Measurements from ENCODE around the gene CORO7. TPM values are rescaled to one million over a fixed set of nuclear protein-coding genes. Genes with fewer than 3 reads are reported as not detected.

The CORO7 gene
- total RNA-seq, 1 experiment from 2014 or later: 14.3 TPM

DNA sequence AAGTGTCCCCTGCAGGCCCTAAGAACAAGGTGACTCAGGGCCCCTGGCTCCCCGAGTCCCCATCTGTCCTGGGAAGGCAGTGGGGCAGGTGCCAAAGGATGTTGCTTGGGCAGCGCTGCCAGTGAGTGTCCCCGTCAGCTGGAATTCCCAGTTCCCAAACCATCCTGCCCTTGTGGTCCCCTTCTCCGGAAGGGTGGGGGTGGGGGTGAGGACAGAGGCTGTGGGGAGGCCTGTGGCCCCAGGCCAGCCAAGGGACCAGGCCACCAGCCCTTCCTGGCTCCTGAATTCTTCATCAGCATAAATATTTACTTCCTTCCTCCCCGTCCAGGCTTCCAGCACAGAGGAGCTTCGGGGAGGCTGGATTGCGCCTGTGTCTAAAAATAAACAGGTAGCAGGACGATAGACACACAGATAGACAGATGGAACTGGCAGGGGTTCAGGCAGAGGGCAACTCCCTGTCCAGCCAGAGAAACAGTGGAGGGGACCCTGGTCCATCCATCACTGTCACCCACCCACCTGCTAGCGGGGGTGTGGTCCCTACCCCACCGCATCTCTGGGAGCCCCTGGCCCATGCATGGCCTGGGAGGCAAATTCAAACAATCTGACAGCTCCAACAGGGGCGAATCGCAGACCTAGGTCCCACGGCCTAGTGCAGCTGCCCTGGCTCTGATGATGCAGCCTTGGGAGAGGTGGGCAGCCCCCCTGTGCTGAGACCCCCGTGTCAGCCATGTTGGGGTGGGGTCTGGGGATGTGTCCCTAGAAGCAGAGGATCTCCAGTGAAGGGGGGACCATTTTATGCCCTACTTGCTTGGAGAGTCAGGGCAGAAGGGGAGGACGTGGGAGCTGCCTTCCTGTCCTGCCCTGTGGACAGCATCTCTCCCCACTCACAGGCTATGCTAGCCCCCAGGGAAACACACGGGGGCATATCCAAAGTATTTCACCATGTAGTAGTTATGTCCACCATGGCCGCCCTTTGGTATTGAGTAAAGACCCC is 87.3 kb downstream of the CORO7 start:
- Histone ChIP-seq H3K4me1 (ENCODE audit: insufficient read depth, low read length) (no peaks in the 10 kb centered on the region), H3K4me3 (ENCODE audit: low read length) (no peak overlapping the region), H3K79me2 (ENCODE audit: low read length) (peaks cover 11% of the 10 kb centered on the region), H3K9ac (ENCODE audit: low read length) (no peak overlapping the region), H4K20me1 (ENCODE audit: low read length) (no peaks in the 10 kb centered on the region), H3K27me3 (ENCODE audit: low read length) (no peaks in the 10 kb centered on the region), H3K4me2 (ENCODE audit: low read length) (no peak overlapping the region), H3K36me3 (ENCODE audit: low read depth, low read length) (no peaks in the 10 kb centered on the region), H3F3A (ENCODE audit: low read length, unreplicated experiment) (no peaks in the 10 kb centered on the region), H3K9me3 (ENCODE audit: low read length) (no peaks in the 10 kb centered on the region), H2AFZ (ENCODE audit: low read length) (no peak overlapping the region), H3K9me2 (replicated peaks; ENCODE audit: low read length) (no peaks in the 10 kb centered on the region), H3K27ac (ENCODE audit: low read length) (no peak overlapping the region)
- DNase-seq (no peak), ATAC-seq (peak; percentile 15; the same call in 1 of the 2 replicates)
- BruUV-seq (replicated peaks): no TSS peak
- POLR2A ChIA-PET (ENCODE audit: unreplicated experiment): interaction anchor here (0.5 kb wide), 1 partner anchor 172 kb away, joined by 3 read pairs; no protein-coding TSS in a partner anchor
- intact Hi-C loops (cut with micrococcal nuclease): no loop called here
- TF ChIP-seq EZH2 (IDR thresholded peaks at IDR 0.05; ENCODE audit: low read length, unreplicated experiment): no peak
- no peak for TF ChIP-seq EZH2phosphoT487 (IDR thresholded peaks at IDR 0.05; ENCODE audit: borderline replicate concordance, low read length)
- TF ChIP-seq, protein P1, sequence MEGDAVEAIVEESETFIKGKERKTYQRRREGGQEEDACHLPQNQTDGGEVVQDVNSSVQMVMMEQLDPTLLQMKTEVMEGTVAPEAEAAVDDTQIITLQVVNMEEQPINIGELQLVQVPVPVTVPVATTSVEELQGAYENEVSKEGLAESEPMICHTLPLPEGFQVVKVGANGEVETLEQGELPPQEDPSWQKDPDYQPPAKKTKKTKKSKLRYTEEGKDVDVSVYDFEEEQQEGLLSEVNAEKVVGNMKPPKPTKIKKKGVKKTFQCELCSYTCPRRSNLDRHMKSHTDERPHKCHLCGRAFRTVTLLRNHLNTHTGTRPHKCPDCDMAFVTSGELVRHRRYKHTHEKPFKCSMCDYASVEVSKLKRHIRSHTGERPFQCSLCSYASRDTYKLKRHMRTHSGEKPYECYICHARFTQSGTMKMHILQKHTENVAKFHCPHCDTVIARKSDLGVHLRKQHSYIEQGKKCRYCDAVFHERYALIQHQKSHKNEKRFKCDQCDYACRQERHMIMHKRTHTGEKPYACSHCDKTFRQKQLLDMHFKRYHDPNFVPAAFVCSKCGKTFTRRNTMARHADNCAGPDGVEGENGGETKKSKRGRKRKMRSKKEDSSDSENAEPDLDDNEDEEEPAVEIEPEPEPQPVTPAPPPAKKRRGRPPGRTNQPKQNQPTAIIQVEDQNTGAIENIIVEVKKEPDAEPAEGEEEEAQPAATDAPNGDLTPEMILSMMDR (conservative IDR thresholded peaks at IDR 0.05; ENCODE audit: low read depth, low read length): no peak
- CTCF ChIA-PET: interaction anchor here (0.6 to 3.1 kb wide), 3 partner anchors 39 to 562 kb away, joined by 9 to 21 read pairs (median 10); no protein-coding TSS in a partner anchor

DNA sequence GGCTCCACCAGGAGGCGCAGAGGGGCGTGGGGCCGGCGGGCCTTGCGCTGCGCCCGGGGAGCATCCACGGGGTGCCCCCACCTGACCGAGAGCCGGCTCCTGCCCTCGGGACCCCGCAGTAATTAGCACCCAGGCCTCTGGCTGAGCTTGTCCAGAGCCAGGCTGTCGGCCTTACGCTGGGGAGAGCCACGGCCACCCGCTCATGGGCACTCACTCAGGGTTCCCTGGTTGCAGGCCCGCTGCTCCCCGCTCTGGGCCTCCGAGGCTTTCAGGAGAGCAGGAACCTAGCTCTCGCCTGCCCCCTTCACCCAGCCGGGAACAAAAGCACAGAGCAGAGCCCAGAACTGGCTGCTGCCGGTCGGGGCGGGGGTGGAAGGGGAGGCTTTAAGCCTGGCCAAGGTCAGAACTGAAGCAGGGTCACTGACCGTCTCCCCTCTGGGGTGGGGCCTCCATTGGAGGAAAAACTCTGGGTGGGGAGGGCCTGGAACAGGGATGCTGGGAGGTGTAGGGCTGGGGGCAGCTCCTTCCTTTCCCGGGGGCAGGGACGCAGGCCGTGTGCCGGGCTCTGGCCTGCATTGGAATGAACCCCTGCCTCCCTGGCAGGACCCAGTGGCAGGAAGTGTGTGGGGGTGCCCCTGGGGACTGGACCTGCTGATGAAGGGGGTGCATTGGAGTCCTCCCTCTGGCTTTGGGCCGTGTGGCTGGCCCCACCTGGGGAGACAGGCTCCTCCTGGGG is 88.2 kb downstream of the CORO7 start:
- Histone ChIP-seq H3K27ac (ENCODE audit: low read length) (no peak overlapping the region), H3F3A (ENCODE audit: low read length, unreplicated experiment) (no peaks in the 10 kb centered on the region), H4K20me1 (ENCODE audit: low read length) (no peaks in the 10 kb centered on the region), H3K4me3 (ENCODE audit: low read length) (no peak overlapping the region), H3K4me2 (ENCODE audit: low read length) (no peak overlapping the region), H3K79me2 (ENCODE audit: low read length) (peaks cover 19% of the 10 kb centered on the region), H3K36me3 (ENCODE audit: low read depth, low read length) (no peaks in the 10 kb centered on the region), H3K9me2 (replicated peaks; ENCODE audit: low read length) (no peaks in the 10 kb centered on the region), H3K4me1 (ENCODE audit: insufficient read depth, low read length) (no peaks in the 10 kb centered on the region), H3K9ac (ENCODE audit: low read length) (no peak overlapping the region), H3K27me3 (ENCODE audit: low read length) (no peaks in the 10 kb centered on the region), H3K9me3 (ENCODE audit: low read length) (no peaks in the 10 kb centered on the region), H2AFZ (ENCODE audit: low read length) (no peak overlapping the region)
- TF ChIP-seq EZH2 (IDR thresholded peaks at IDR 0.05; ENCODE audit: low read length, unreplicated experiment) (no peak), EZH2phosphoT487 (IDR thresholded peaks at IDR 0.05; ENCODE audit: borderline replicate concordance, low read length) (no peak)
- TF ChIP-seq, protein P1 (conservative IDR thresholded peaks at IDR 0.05; ENCODE audit: low read depth, low read length): no peak
- intact Hi-C loops (cut with micrococcal nuclease): no loop called here
- DNase-seq (no peak), ATAC-seq (peak; percentile 27; the same call in 1 of the 2 replicates)
- ChIA-PET CTCF (interaction anchor here (0.6 to 3.1 kb wide), 3 partner anchors 38 to 562 kb away, joined by 9 to 21 read pairs (median 10); no protein-coding TSS in a partner anchor), POLR2A (ENCODE audit: unreplicated experiment) (no interaction called here)
- no TSS peak for BruUV-seq (replicated peaks)
